Measurements from ENCODE around the gene INPP5E. TPM values are rescaled to one million over a fixed set of nuclear protein-coding genes. Genes with fewer than 3 reads are reported as not detected.

INPP5E gene
- total RNA-seq, 1 donor from 2014 or later: 23.3 TPM

GRCh38 chr9:136395020-136395340, 44.7 kb downstream of the INPP5E start:
- Mint-ChIP-seq H3K27ac (no peak overlapping the region), H3K4me1 (peaks cover 12% of the 10 kb centered on the region), H3K4me3 (no peak overlapping the region), H3K9me3 (no peaks in the 10 kb centered on the region), H3K27me3 (ENCODE audit: low read depth) (no peaks in the 10 kb centered on the region), H3K36me3 (peaks cover 14% of the 10 kb centered on the region)
- no peak for TF ChIP-seq CTCF (IDR thresholded peaks at IDR 0.05; ENCODE audit: unreplicated experiment)
- DNase-seq (ENCODE audit: low spot score in 2 of 2, unreplicated experiment in 2 of 2): no peak

GRCh38 chr9:136394312-136395019, 45.2 kb downstream of the INPP5E start:
- no peak overlapping the region for H3K4me3 Mint-ChIP-seq
- peaks cover 12% of the 10 kb centered on the region for H3K4me1 Mint-ChIP-seq
- no peak for DNase-seq (ENCODE audit: low spot score in 2 of 2, unreplicated experiment in 2 of 2)
- H3K9me3 Mint-ChIP-seq: no peaks in the 10 kb centered on the region
- H3K36me3 Mint-ChIP-seq: peaks cover 17% of the 10 kb centered on the region
- H3K27ac Mint-ChIP-seq: no peak overlapping the region
- no peaks in the 10 kb centered on the region for H3K27me3 Mint-ChIP-seq (ENCODE audit: low read depth)
- no peak for TF ChIP-seq CTCF (IDR thresholded peaks at IDR 0.05; ENCODE audit: unreplicated experiment)

- TF ChIP-seq CTCF (IDR thresholded peaks at IDR 0.05; ENCODE audit: unreplicated experiment): no peak
- Mint-ChIP-seq H3K36me3 (peaks cover 18% of the 10 kb centered on the region), H3K9me3 (no peaks in the 10 kb centered on the region), H3K4me1 (peaks cover 3% of the 10 kb centered on the region), H3K4me3 (no peak overlapping the region), H3K27ac (no peak overlapping the region), H3K27me3 (ENCODE audit: low read depth) (no peaks in the 10 kb centered on the region)
- DNase-seq (ENCODE audit: low spot score in 2 of 2, unreplicated experiment in 2 of 2): no peak
Measured at GRCh38 chr9:136393531-136393930, 46.1 kb downstream of the INPP5E start.

GRCh38 chr9:136392538-136393449, 46.9 kb downstream of the INPP5E start:
- Mint-ChIP-seq H3K36me3 (peaks cover 21% of the 10 kb centered on the region), H3K4me3 (no peak overlapping the region), H3K27ac (no peak overlapping the region), H3K27me3 (ENCODE audit: low read depth) (no peaks in the 10 kb centered on the region), H3K4me1 (no peaks in the 10 kb centered on the region), H3K9me3 (no peaks in the 10 kb centered on the region)
- no peak for TF ChIP-seq CTCF (IDR thresholded peaks at IDR 0.05; ENCODE audit: unreplicated experiment)
- no peak for DNase-seq (ENCODE audit: low spot score in 2 of 2, unreplicated experiment in 2 of 2)

- no peak for DNase-seq (ENCODE audit: low spot score in 2 of 2, unreplicated experiment in 2 of 2)
- Mint-ChIP-seq H3K27ac (no peak overlapping the region), H3K36me3 (peaks cover 26% of the 10 kb centered on the region), H3K4me1 (no peaks in the 10 kb centered on the region), H3K27me3 (ENCODE audit: low read depth) (no peaks in the 10 kb centered on the region), H3K9me3 (no peaks in the 10 kb centered on the region), H3K4me3 (no peak overlapping the region)
- no peak for TF ChIP-seq CTCF (IDR thresholded peaks at IDR 0.05; ENCODE audit: unreplicated experiment)
Measured at GRCh38 chr9:136391737-136392537, 47.7 kb downstream of the INPP5E start.
